Breast epithelium (tissue), 3 donors: ENCODE measurements around the gene OR2W3.

ENCODE experiments used
- POLR2A ChIP-seq: fragments of 450-650 bp; IDR thresholded peaks from one replicate; pipeline ENCODE4 v1.6.1; 2016; ENCODE audit warnings: antibody characterized with exemption, mild to moderate bottlenecking, moderate library complexity
- POLR2AphosphoS5 ChIP-seq, 3 donors: sonication (generic); formaldehyde crosslinking; IDR thresholded peaks; one replicate each; pipeline ENCODE4 v1.6.1; 2017; ENCODE audit warnings: antibody characterized with exemption in 3 of 3
- TF ChIP-seq, protein P1 (sequence below), 3 donors: fragments of 450-650 bp; IDR thresholded peaks; one replicate each; pipeline ENCODE4 v1.5.1; 2016 to 2017; ENCODE audit warnings: antibody characterized with exemption in 3 of 3, mild to moderate bottlenecking in 3 of 3, moderate library complexity in 3 of 3

DNA sequence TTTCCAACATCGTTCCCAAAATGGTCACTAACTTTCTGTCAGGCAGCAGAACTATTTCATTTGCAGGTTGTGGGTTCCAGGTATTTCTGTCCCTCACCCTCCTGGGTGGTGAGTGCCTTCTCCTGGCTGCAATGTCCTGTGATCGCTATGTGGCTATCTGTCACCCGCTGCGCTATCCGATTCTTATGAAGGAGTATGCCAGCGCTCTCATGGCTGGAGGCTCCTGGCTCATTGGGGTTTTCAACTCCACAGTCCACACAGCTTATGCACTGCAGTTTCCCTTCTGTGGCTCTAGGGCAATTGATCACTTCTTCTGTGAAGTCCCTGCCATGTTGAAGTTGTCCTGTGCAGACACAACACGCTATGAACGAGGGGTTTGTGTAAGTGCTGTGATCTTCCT, 38.6 kb downstream of the OR2W3 start:
- no peak for TF ChIP-seq POLR2A
- TF ChIP-seq, protein P1, sequence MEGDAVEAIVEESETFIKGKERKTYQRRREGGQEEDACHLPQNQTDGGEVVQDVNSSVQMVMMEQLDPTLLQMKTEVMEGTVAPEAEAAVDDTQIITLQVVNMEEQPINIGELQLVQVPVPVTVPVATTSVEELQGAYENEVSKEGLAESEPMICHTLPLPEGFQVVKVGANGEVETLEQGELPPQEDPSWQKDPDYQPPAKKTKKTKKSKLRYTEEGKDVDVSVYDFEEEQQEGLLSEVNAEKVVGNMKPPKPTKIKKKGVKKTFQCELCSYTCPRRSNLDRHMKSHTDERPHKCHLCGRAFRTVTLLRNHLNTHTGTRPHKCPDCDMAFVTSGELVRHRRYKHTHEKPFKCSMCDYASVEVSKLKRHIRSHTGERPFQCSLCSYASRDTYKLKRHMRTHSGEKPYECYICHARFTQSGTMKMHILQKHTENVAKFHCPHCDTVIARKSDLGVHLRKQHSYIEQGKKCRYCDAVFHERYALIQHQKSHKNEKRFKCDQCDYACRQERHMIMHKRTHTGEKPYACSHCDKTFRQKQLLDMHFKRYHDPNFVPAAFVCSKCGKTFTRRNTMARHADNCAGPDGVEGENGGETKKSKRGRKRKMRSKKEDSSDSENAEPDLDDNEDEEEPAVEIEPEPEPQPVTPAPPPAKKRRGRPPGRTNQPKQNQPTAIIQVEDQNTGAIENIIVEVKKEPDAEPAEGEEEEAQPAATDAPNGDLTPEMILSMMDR (IDR thresholded peaks at IDR 0.05): no peak
- no peak for TF ChIP-seq POLR2AphosphoS5 (IDR thresholded peaks at IDR 0.05)
